Small intestine (tissue), 7 donors: ENCODE results near the gene TARBP2. TPM values are rescaled to one million over a fixed set of nuclear protein-coding genes. Genes with fewer than 3 reads are reported as not detected.

Source experiments
- DNase-seq, 2 donors: peaks; one replicate each; pipeline versions ENCODE4 v3.0.0 to v3.0.0-alpha.2; 2013
- FAIRE-seq: peaks from 2 replicates; lab custom pipeline; 2012; peaks lifted over from hg19 to GRCh38; lab: Jason Lieb, UNC
- H3K27ac ChIP-seq, 3 donors: one replicate each; pipeline ENCODE4 v1.5.1; 2013; ENCODE audit warnings: low read length in 2 of 3, mild to moderate bottlenecking in 2 of 3, control low read depth in 1 of 3, inconsistent platforms in 1 of 3, low read depth in 1 of 3, moderate library complexity in 1 of 3
- H3K27me3 ChIP-seq, 3 donors: one replicate each; pipeline ENCODE4 v1.6.1; 2013; ENCODE audit warnings: low read length in 3 of 3, inconsistent platforms in 1 of 3; ENCODE audit not compliant: control insufficient read depth in 3 of 3, insufficient read depth in 3 of 3
- H3K36me3 ChIP-seq, 3 donors: one replicate each; pipeline ENCODE4 v1.6.1; 2013; ENCODE audit warnings: low read length in 3 of 3, inconsistent platforms in 1 of 3, low read depth in 1 of 3, mild to moderate bottlenecking in 1 of 3, moderate library complexity in 1 of 3; ENCODE audit not compliant: control insufficient read depth in 3 of 3, insufficient read depth in 2 of 3
- H3K4me1 ChIP-seq, 3 donors: one replicate each; pipeline ENCODE4 v1.6.1; 2013; ENCODE audit warnings: low read length in 2 of 3, inconsistent platforms in 1 of 3, low read depth in 1 of 3, mild to moderate bottlenecking in 1 of 3, moderate library complexity in 1 of 3; ENCODE audit not compliant: control insufficient read depth in 3 of 3, insufficient read depth in 2 of 3
- H3K4me3 ChIP-seq, 3 donors: one replicate each; pipeline ENCODE4 v1.5.1; 2013; ENCODE audit warnings: low read length in 3 of 3, control low read depth in 1 of 3, inconsistent platforms in 1 of 3, low read depth in 1 of 3, mild to moderate bottlenecking in 1 of 3, moderate library complexity in 1 of 3
- H3K9me3 ChIP-seq, 2 donors: one replicate each; pipeline ENCODE4 v1.6.1; 2013; ENCODE audit warnings: low read depth in 1 of 2, low read length in 1 of 2; ENCODE audit not compliant: control insufficient read depth in 2 of 2, insufficient read depth in 1 of 2
- WGBS, 3 donors: extraction: QIAGEN DNeasy Blood & Tissue Kit; methylation state at CpG; one replicate each; pipeline ENCODE4 v1.1.7; 2013; 5-methylcytosine and 5-hydroxymethylcytosine counted together
- polyA plus RNA-seq, 4 donors: library from polyadenylated mRNA; stranded (reverse) in 3 of 4; unstranded in 1 of 4; fragments of 200-250 nt in 3 of 4; fragments of 120-200 nt in 1 of 4; gene quantifications; one replicate each; pipeline versions ENCODE4 v1.2.1 to v1.2.3, GENCODE V29; 2013
- donor health status: healthy with polysubstance abuse.
- donor health status: control.
- donor health status: control.
- donor health status: Bipolar disorder and iron deficiency.
- donor health status: healthy.

TARBP2 gene
- polyA plus RNA-seq, 4 donors = 18.9 to 31.0 (median 26.9) TPM

- Histone ChIP-seq H3K36me3 (peaks cover 49 to 63% (median 61%) of the 10 kb centered on the region in 3 donors), H3K4me3 (no peak overlapping the region), H3K27me3 (no peaks in the 10 kb centered on the region), H3K27ac (no peak overlapping the region), H3K9me3 (no peaks in the 10 kb centered on the region), H3K4me1 (peaks cover 0 to 11% (median 2%) of the 10 kb centered on the region in 3 donors)
- no peak for FAIRE-seq
- WGBS, 3 donors = 73 to 81% (median 77%) methylated on average over 4 of the region's 4 CpGs
- no peak for DNase-seq
Measured at GRCh38 chr12:53459097-53459496, 42.0 kb upstream of the TARBP2 start.

GRCh38 chr12:53461059-53461458, 40.0 kb upstream of the TARBP2 start:
- WGBS, 3 donors = 78 to 88% (median 88%) methylated on average over 3 of the region's 3 CpGs
- Histone ChIP-seq H3K36me3 (peaks cover 54 to 66% (median 63%) of the 10 kb centered on the region in 3 donors), H3K27me3 (no peaks in the 10 kb centered on the region), H3K9me3 (no peaks in the 10 kb centered on the region), H3K27ac (no peak overlapping the region), H3K4me3 (no peak overlapping the region), H3K4me1 (peaks cover 0 to 2% (median 0%) of the 10 kb centered on the region in 3 donors)
- FAIRE-seq (no peak), DNase-seq (no peak)

- H3K27ac ChIP-seq = no peak overlapping the region
- H3K27me3 ChIP-seq = no peaks in the 10 kb centered on the region
- no peaks in the 10 kb centered on the region for H3K9me3 ChIP-seq
- FAIRE-seq (no peak), DNase-seq (no peak)
- peaks cover 51 to 66% (median 65%) of the 10 kb centered on the region in 3 donors for H3K36me3 ChIP-seq
- peaks cover 0 to 2% (median 0%) of the 10 kb centered on the region in 3 donors for H3K4me1 ChIP-seq
- 81 to 82% (median 81%) methylated on average over 8 of the region's 8 CpGs for WGBS, 3 donors
- no peak overlapping the region for H3K4me3 ChIP-seq
Measured at GRCh38 chr12:53461591-53461990, 39.5 kb upstream of the TARBP2 start.

GRCh38 chr12:53462935-53463334, 38.1 kb upstream of the TARBP2 start:
- 40 to 68% (median 53%) methylated on average over 3 of the region's 3 CpGs for WGBS, 3 donors
- DNase-seq (no peak), FAIRE-seq (no peak)
- H3K36me3 ChIP-seq = peaks cover 57 to 71% (median 66%) of the 10 kb centered on the region in 3 donors
- H3K4me3 ChIP-seq = no peak overlapping the region
- H3K27me3 ChIP-seq = no peaks in the 10 kb centered on the region
- no peaks in the 10 kb centered on the region for H3K9me3 ChIP-seq
- H3K4me1 ChIP-seq = peaks cover 0 to 2% (median 0%) of the 10 kb centered on the region in 3 donors
- no peak overlapping the region for H3K27ac ChIP-seq

- no peak overlapping the region for H3K27ac ChIP-seq
- no peak for DNase-seq
- H3K36me3 ChIP-seq = peaks cover 55 to 75% (median 61%) of the 10 kb centered on the region in 3 donors
- no peak overlapping the region for H3K4me3 ChIP-seq
- H3K27me3 ChIP-seq = no peaks in the 10 kb centered on the region
- peaks cover 0 to 2% (median 0%) of the 10 kb centered on the region in 3 donors for H3K4me1 ChIP-seq
- no peak for FAIRE-seq
- 54 to 62% (median 56%) methylated on average over 5 of the region's 5 CpGs for WGBS, 3 donors
- H3K9me3 ChIP-seq = no peaks in the 10 kb centered on the region
Measured at GRCh38 chr12:53463802-53464560, 37.1 kb upstream of the TARBP2 start.

- H3K27me3 ChIP-seq = no peaks in the 10 kb centered on the region
- H3K4me3 ChIP-seq = no peak overlapping the region
- FAIRE-seq (no peak), DNase-seq (no peak)
- peaks cover 57 to 76% (median 63%) of the 10 kb centered on the region in 3 donors for H3K36me3 ChIP-seq
- H3K4me1 ChIP-seq = peaks cover 0 to 2% (median 0%) of the 10 kb centered on the region in 3 donors
- H3K27ac ChIP-seq = no peak overlapping the region
- no peaks in the 10 kb centered on the region for H3K9me3 ChIP-seq
- 91 to 96% (median 91%) methylated on average over 11 of the region's 11 CpGs for WGBS, 3 donors
Measured at GRCh38 chr12:53464685-53465418, 36.2 kb upstream of the TARBP2 start.

GRCh38 chr12:53465679-53466078, 35.4 kb upstream of the TARBP2 start:
- H3K4me3 ChIP-seq = no peak overlapping the region
- no peak for DNase-seq
- no peaks in the 10 kb centered on the region for H3K27me3 ChIP-seq
- H3K4me1 ChIP-seq = peaks cover 0 to 2% (median 0%) of the 10 kb centered on the region in 3 donors
- H3K36me3 ChIP-seq = peaks cover 52 to 73% (median 64%) of the 10 kb centered on the region in 3 donors
- no peaks in the 10 kb centered on the region for H3K9me3 ChIP-seq
- 65 to 68% (median 66%) methylated on average over 2 of the region's 2 CpGs for WGBS, 3 donors
- FAIRE-seq = no peak
- no peak overlapping the region for H3K27ac ChIP-seq

- Histone ChIP-seq H3K4me3 (no peak overlapping the region), H3K27ac (no peak overlapping the region), H3K9me3 (no peaks in the 10 kb centered on the region), H3K4me1 (no peaks in the 10 kb centered on the region), H3K36me3 (peaks cover 52 to 73% (median 66%) of the 10 kb centered on the region in 3 donors), H3K27me3 (no peaks in the 10 kb centered on the region)
- 76 to 78% (median 76%) methylated on average over 4 of the region's 4 CpGs for WGBS, 3 donors
- DNase-seq (no peak), FAIRE-seq (no peak)
Measured at GRCh38 chr12:53466640-53467039, 34.4 kb upstream of the TARBP2 start.
